ENCODE measurements around the gene APP.
"Not testable (repeated sequence)": the region's sequence is repeated elsewhere in the genome, so short reads cannot be mapped to it uniquely, and the experiment has no call there.

Gene APP

DNA sequence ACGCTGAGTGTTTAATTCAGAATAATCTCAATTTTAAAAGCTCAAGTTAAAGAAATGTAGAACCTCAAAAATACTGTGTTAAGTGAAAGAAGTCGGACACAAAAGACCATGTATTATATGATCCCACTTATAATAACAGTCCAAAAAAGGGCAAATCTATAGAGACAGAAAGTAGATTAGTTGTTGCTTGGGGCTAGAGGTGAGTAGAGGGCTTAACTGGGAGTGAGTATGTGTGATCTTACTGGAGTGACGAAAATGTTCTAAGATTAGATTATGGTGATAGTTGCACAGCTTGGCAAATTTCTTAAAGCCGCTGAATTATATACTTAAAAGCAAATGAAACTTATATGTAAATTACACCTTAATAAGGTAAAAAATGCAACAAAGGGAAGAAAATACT, 150.5 kb downstream of the APP start:
- H3K79me2 ChIP-seq (ENCODE audit: insufficient read depth, low read length), result no peaks in the 10 kb centered on the region
- TF ChIP-seq, protein P1, sequence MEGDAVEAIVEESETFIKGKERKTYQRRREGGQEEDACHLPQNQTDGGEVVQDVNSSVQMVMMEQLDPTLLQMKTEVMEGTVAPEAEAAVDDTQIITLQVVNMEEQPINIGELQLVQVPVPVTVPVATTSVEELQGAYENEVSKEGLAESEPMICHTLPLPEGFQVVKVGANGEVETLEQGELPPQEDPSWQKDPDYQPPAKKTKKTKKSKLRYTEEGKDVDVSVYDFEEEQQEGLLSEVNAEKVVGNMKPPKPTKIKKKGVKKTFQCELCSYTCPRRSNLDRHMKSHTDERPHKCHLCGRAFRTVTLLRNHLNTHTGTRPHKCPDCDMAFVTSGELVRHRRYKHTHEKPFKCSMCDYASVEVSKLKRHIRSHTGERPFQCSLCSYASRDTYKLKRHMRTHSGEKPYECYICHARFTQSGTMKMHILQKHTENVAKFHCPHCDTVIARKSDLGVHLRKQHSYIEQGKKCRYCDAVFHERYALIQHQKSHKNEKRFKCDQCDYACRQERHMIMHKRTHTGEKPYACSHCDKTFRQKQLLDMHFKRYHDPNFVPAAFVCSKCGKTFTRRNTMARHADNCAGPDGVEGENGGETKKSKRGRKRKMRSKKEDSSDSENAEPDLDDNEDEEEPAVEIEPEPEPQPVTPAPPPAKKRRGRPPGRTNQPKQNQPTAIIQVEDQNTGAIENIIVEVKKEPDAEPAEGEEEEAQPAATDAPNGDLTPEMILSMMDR (IDR thresholded peaks at IDR 0.05; ENCODE audit: borderline replicate concordance, extremely low read depth, low read length, poor library complexity, severe bottlenecking), result no peak
- no peak for TF ChIP-seq EZH2 (IDR thresholded peaks at IDR 0.05; ENCODE audit: borderline replicate concordance, low read depth, low read length, severe bottlenecking)
- H3K27ac ChIP-seq (ENCODE audit: low read length), result no peak overlapping the region
- DNase-seq (no peak), ATAC-seq (ENCODE audit: insufficient read depth, low read depth) (no peak)
- no peaks in the 10 kb centered on the region for H4K20me1 ChIP-seq (ENCODE audit: insufficient read depth, low read length)
- no peak overlapping the region for H3K9ac ChIP-seq (ENCODE audit: low read depth, low read length)
- H3K27me3 ChIP-seq (ENCODE audit: insufficient read depth, low read length, poor library complexity), result no peaks in the 10 kb centered on the region
- no peaks in the 10 kb centered on the region for H3K4me1 ChIP-seq (ENCODE audit: insufficient read depth, low read length)
- no peak overlapping the region for H2AFZ ChIP-seq (ENCODE audit: low read depth, low read length)
- H3K4me2 ChIP-seq (ENCODE audit: insufficient read depth, low read length), result no peak overlapping the region
- H3K4me3 ChIP-seq (ENCODE audit: low read depth in 1 of 2, low read length in 2 of 2), result no peak overlapping the region
- no peaks in the 10 kb centered on the region for H3K9me3 ChIP-seq (ENCODE audit: insufficient read depth, low read length, severe bottlenecking)
- H3K36me3 ChIP-seq (ENCODE audit: insufficient read depth, low read length), result no peaks in the 10 kb centered on the region

- Histone ChIP-seq H3K4me2 (ENCODE audit: insufficient read depth, low read length) (no peak overlapping the region), H3K27me3 (ENCODE audit: insufficient read depth, low read length, poor library complexity) (no peaks in the 10 kb centered on the region), H3K36me3 (ENCODE audit: insufficient read depth, low read length) (no peaks in the 10 kb centered on the region), H3K4me1 (ENCODE audit: insufficient read depth, low read length) (no peaks in the 10 kb centered on the region), H3K9me3 (ENCODE audit: insufficient read depth, low read length, severe bottlenecking) (no peaks in the 10 kb centered on the region), H3K4me3 (ENCODE audit: low read depth in 1 of 2, low read length in 2 of 2) (no peak overlapping the region), H3K9ac (ENCODE audit: low read depth, low read length) (no peak overlapping the region), H3K27ac (ENCODE audit: low read length) (no peak overlapping the region), H3K79me2 (ENCODE audit: insufficient read depth, low read length) (no peaks in the 10 kb centered on the region), H2AFZ (ENCODE audit: low read depth, low read length) (no peak overlapping the region), H4K20me1 (ENCODE audit: insufficient read depth, low read length) (no peaks in the 10 kb centered on the region)
- DNase-seq, result no peak
- TF ChIP-seq EZH2 (IDR thresholded peaks at IDR 0.05; ENCODE audit: borderline replicate concordance, low read depth, low read length, severe bottlenecking), result no peak
- TF ChIP-seq, protein P1 (IDR thresholded peaks at IDR 0.05; ENCODE audit: borderline replicate concordance, extremely low read depth, low read length, poor library complexity, severe bottlenecking), result no peak
- no peak for ATAC-seq (ENCODE audit: insufficient read depth, low read depth)
Measured at GRCh38 chr21:26019236-26019635, 151.3 kb downstream of the APP start.

DNA sequence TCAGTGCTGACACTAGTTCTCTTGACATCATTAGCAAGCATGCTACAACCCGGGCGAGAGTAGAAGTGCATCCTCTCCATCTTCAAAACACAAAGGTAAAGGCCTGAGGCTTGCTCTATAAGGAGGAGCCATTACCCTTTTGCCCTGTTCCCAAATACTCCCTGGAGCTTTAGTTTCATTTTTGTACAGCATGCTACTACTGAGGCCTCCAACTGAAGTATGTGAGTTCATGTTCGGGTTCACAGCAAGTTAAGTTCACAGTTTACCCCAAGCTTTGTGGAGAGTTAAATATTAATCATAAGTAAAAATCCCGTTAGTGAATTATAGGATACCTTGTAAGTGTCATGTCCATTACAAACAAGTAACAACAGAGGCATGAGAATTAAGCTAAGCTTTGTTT, 156.6 kb downstream of the APP start:
- Histone ChIP-seq H4K20me1 (ENCODE audit: insufficient read depth, low read length) (no peaks in the 10 kb centered on the region), H3K27me3 (ENCODE audit: insufficient read depth, low read length, poor library complexity) (no peaks in the 10 kb centered on the region), H3K4me2 (ENCODE audit: insufficient read depth, low read length) (no peak overlapping the region), H3K9ac (ENCODE audit: low read depth, low read length) (no peak overlapping the region), H3K4me3 (ENCODE audit: low read depth in 1 of 2, low read length in 2 of 2) (no peak overlapping the region), H3K79me2 (ENCODE audit: insufficient read depth, low read length) (no peaks in the 10 kb centered on the region), H3K4me1 (ENCODE audit: insufficient read depth, low read length) (no peaks in the 10 kb centered on the region), H3K27ac (ENCODE audit: low read length) (no peak overlapping the region), H3K36me3 (ENCODE audit: insufficient read depth, low read length) (no peaks in the 10 kb centered on the region), H2AFZ (ENCODE audit: low read depth, low read length) (no peak overlapping the region), H3K9me3 (ENCODE audit: insufficient read depth, low read length, severe bottlenecking) (no peaks in the 10 kb centered on the region)
- ATAC-seq (ENCODE audit: insufficient read depth, low read depth), result no peak
- TF ChIP-seq, protein P1 (IDR thresholded peaks at IDR 0.05; ENCODE audit: borderline replicate concordance, extremely low read depth, low read length, poor library complexity, severe bottlenecking), result no peak
- no peak for TF ChIP-seq EZH2 (IDR thresholded peaks at IDR 0.05; ENCODE audit: borderline replicate concordance, low read depth, low read length, severe bottlenecking)
- DNase-seq, result no peak

- not testable (repeated sequence) for H3K79me2 ChIP-seq (ENCODE audit: insufficient read depth, low read length); H3K27me3 ChIP-seq (ENCODE audit: insufficient read depth, low read length, poor library complexity); H3K9ac ChIP-seq (ENCODE audit: low read depth, low read length); H3K36me3 ChIP-seq (ENCODE audit: insufficient read depth, low read length); H2AFZ ChIP-seq (ENCODE audit: low read depth, low read length); DNase-seq; H3K4me3 ChIP-seq (ENCODE audit: low read depth in 1 of 2, low read length in 2 of 2); H4K20me1 ChIP-seq (ENCODE audit: insufficient read depth, low read length); H3K4me2 ChIP-seq (ENCODE audit: insufficient read depth, low read length); ATAC-seq (ENCODE audit: insufficient read depth, low read depth); H3K4me1 ChIP-seq (ENCODE audit: insufficient read depth, low read length); H3K27ac ChIP-seq (ENCODE audit: low read length); H3K9me3 ChIP-seq (ENCODE audit: insufficient read depth, low read length, severe bottlenecking)
Measured at GRCh38 chr21:26012482-26012881, 158.1 kb downstream of the APP start.
